HG03135 (cell line): ENCODE measurements around the gene ACOT6.
"Not testable (repeated sequence)": the region's sequence is repeated elsewhere in the genome, so short reads cannot be mapped to it uniquely, and the experiment has no call there.

ENCODE experiments used
- ATAC-seq: cut with Tn5 transposase; IDR thresholded peaks from one replicate; pipeline ENCODE4 v1.9.1; 2021; ENCODE audit warnings: mild to moderate bottlenecking, moderate library complexity; ENCODE audit not compliant: unreplicated experiment

The ACOT6 gene

DNA sequence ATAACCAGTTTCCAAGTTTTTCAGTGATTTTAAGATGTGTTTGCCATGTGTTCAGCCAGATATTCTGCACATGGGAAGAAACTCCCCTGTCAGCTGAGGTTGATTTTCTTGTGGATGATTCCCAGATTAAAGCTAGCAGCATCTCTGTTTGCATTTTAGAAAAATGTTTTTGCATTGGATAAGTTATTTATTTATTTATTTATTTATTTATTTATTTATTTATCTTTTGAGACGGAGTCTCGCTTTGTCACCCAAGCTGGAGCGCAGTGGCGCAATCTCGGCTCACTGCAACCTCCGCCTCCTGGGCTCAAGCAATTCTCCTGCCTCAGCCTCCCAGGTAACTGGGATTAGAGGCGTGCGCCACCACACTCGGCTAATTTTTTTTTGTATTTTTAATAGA, 17.8 kb upstream of the ACOT6 start:
- ATAC-seq: no peak

DNA sequence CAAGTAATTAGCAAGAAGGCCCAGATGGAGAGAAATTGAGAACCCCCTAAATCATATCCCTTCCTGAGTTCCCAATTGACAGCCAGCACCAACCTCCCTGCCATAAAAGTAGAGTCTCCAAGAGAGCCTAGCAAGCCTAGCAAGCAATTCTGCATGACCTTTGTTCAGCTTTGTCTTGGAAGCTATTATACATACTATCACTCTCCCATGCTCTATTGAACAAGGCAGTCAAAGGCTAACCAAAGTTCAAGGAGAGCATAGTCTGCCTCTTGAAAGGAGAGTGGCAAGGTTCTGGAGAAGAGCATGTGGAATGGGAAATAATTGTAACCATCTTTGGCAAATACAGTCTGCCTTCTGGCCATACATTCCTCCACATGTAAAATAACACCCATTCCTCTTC, 12.8 kb upstream of the ACOT6 start:
- ATAC-seq: no peak

DNA sequence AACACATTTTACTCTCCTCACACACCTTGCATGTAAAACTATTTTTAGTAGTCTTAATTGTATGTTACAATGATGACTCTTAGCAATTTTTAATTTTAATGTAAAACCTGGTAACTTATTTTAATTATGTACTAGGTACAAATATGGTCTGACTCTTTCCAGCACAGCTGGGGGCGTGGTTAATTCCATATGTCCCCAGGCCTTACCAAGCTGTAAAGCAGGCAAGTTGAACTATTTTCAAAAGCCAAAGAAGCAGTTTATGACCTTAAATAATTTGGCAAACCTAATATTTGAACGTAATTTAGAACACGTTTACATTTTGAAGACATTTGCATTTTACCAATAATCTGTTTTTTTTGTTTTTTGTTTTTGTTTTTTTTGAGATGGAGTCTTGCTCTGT, 9.3 kb upstream of the ACOT6 start:
- no peak for ATAC-seq

DNA sequence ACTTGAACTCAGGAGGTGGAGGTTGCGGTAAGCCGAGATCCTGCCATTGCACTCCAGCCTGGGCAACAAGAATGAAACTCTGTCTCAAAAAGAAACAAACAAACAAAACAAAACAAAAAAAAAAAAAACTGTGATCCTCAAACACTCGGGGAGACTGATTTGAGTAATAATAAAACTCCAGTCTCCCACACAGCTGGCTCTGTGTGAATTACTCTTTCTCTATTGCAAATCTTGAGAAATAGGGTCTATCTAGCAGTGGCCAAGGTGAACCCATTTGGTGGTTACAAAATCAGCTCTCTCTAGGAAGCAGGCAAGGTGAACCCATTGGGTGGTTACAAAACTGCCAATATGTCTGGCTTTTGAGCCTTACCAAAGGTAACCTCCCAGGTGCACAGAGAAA, 6.0 kb upstream of the ACOT6 start:
- ATAC-seq: no peak

DNA sequence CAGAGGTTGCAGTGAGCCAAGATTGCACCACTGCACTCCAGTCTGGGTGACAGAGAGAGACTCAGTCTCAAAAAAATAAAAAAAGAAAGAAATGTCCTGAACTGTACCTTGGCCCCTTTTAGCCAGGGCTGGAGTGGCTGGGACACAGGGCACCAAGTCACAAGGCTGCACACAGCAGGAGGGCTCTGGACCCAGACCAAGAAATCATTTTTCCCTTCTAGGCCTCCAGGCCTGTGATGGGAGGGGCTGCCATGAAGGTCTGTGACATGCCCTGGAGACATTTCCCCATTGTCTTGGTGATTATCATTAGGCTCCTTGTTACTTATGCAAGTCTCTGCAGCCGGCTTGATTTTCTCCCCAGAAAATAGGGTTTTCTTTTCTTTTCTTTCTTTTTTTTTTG, 5.1 kb upstream of the ACOT6 start:
- ATAC-seq: no peak

DNA sequence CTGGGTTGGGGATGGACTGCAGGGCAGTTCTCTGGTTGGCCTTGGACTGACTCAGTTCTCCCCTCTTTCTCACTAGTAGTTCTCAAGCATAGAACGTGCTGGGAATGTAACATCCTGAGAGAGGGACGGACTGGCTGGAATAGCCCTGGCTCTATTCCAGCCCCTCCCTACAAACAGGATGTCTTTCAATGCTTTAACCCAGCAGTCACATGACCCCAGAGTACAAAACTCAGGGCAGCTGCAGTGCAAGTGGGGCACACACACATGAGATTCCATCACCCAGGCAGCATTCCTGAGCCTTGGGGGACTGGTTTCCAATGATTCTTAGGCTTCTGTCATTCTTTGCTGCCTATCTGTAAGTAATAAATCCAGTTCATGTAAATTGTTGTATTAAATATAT, 1.6 kb upstream of the ACOT6 start:
- no peak for ATAC-seq

DNA sequence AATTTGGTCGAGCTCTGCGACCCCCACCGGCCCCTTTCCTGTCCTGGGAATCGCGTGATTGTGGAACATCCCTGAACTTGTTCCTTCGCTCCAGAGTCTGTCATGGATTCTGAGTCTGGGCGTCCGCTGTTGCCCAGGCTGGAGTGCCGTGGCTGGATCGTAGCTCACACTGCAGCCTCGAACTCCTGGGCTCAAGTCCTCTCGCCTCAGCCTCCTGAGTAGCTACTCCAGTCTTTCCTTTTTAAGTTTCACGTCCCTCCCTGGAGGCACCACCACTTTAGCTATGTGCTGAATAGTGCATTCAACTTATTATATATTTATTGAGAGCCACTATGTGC, 698 bp downstream of the ACOT6 start:
- ATAC-seq: peak; percentile 9

DNA sequence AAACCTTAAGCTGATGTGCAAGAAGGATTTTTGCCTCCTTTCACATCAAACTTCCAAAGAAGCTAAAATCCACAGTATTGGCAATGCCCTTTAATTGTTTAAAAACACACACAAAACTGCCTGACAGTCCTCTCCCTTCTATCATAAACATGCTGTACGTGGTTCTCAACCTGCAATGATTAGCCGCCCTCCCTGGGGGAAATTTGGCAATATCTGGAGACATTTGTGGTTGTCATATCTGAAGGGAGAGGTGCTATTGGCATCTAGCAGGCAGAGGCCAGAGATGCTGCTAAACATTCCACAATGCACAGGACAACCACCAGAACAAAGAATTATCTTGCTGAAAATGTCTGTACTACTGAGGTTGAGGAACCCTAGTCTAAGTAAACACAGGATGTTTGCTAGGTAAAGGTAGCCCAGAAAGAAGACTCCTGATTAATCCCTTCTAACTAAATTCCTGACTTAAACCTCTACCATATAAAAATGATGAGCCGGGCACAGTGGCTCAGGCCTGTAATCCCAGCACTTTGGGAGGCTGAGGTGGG, 1.2 kb downstream of the ACOT6 start:
- no peak for ATAC-seq

DNA sequence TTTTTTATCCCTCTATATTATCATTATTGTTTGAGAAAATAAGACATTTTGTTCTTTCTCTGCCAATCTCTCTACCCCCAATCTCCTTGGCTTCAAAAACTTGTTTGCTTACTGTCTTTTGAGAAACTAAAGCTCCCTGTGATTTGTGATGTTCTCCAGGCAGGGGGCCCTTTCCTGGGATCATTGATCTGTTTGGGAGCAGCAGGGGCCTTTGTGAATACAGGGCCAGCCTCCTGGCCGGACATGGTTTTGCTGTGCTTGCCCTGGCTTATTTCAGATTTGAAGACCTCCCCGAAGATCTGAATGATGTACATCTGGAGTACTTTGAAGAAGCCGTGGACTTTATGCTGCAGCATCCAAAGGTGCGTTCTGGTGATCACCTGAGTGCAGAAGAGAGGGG, 4.5 kb downstream of the ACOT6 start:
- no peak for ATAC-seq

DNA sequence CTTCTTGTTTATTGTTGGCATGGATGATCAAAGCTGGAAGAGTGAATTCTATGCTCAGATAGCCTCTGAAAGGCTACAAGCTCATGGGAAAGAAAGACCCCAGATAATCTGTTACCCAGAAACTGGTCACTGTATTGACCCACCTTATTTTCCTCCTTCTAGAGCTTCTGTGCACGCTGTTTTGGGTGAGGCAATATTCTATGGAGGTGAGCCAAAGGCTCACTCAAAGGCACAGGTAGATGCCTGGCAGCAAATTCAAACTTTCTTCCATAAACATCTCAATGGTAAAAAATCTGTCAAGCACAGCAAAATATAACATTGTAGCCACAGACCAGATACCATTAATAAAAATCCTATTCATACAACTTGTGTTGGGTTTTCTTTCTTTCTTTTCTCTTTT, 7.2 kb downstream of the ACOT6 start:
- no peak for ATAC-seq

DNA sequence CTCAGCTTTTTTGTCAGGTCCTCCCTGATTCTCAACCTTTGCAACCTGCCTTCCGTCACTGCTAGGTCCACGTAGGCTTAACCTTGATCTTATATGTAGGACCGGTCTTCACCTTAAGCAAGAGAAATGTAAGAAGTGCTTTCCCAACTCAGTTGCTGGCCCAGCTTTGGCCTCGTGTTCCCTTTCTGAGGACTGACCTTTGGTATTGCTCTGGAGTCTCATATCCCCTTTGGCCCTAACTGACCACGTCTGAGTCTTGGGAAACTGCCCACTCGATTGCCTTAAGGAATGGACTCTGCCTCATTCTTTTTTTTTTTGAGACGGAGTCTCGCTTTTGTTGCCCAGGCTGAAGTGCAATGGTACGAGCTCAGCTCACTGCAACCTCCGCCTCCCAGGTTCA, 8.0 kb downstream of the ACOT6 start:
- no peak for ATAC-seq

DNA sequence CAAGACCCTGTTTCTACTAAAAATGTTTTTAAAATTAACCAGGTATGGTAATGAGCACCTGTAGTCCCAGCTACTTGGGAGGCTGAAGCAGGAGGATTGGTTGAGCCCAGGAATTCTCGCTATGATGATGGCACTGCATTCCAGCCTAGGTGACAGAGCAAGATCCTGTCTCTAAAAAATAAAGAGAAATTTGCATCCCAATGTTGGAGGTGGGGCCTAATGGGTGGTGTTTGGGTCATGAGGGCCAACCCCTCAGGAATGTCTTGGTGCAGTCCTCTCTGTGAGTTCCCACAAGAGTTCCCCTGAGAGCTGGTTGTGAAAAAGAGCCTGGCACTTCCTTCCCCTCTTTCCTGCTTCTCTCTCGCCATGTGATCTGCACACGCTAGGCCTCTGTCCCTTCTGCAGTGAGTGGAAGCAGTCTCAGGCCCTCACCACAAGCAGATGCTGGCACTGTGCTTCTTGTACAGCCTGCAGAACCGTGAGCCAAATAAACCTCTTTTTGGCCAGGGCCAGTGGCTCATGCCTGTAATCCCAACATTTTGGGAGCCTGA, 11.3 kb downstream of the ACOT6 start:
- ATAC-seq: no peak

DNA sequence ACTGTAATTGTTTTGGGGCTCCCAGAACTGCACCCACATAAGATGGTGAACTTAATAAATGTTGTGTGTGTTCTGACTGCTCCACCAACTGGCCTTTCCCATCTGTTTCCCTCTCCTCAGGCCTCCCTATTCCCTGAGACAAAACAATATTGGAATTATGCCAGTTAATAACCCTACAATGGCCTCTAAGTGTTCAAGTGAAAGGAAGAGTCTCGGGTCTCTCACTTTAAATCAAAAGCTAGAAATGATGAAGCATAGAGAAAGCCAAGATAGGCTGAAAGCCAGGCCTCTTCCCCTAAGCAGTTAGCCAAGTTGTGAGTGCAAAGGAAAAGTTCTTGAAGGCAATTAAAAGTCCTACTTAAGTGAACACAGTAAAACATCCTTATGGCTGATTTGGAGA, 13.4 kb downstream of the ACOT6 start:
- no peak for ATAC-seq

DNA sequence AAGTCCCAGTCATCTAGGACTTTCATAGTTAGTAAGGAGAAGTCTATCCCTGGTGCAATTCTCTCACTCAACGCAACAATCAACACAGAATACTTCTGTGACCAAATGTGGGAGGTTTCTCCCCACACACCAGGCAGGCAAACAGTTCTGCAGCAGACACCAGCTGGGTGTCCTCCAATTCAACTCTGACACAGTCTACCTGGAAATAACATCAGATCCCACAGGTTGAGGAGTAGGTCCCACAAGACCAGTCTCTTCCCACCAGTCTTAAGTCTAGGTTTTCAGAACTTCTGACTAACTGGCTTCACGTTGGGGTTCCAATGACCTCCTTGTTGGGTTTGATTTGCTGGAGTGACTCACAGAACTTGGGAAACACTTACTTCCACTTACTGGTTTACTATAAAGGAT, 14.8 kb downstream of the ACOT6 start:
- ATAC-seq: no peak

DNA sequence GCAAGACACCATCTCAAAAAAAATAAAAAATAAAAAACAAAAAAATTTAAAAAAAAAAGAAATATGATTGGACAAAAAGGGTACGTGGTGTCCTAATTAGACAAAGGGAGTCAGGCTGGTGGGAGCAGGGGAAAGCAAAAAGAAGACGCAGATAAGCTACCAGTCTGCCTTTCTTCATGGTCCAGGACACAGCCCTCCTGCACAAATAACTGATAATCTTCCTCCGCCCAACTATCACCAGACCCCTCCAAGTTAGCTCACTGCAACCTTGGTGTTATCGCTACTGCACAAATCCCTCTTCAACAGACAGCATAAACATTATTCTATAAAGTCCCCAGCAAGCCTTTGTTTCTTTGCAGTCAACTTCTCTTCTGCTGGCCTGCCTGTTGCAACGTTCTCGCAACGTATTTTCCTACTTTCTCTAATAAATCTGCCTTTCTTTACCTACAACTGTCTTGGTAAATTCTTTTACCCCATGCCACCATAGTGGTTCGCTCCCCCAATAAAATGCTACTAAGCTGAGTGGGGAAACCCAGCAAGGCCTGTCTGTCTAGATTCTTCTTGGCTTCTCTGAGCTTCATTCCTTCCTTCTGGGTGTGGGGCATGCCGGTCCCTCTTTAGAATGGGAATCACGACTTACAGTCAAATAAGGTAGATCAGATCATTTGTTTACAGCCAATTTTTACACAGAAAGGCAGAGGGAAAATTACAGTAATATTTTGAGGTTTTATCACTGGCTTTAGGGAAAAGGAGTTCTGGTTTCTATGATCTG, 17.9 kb downstream of the ACOT6 start:
- no peak for ATAC-seq

DNA sequence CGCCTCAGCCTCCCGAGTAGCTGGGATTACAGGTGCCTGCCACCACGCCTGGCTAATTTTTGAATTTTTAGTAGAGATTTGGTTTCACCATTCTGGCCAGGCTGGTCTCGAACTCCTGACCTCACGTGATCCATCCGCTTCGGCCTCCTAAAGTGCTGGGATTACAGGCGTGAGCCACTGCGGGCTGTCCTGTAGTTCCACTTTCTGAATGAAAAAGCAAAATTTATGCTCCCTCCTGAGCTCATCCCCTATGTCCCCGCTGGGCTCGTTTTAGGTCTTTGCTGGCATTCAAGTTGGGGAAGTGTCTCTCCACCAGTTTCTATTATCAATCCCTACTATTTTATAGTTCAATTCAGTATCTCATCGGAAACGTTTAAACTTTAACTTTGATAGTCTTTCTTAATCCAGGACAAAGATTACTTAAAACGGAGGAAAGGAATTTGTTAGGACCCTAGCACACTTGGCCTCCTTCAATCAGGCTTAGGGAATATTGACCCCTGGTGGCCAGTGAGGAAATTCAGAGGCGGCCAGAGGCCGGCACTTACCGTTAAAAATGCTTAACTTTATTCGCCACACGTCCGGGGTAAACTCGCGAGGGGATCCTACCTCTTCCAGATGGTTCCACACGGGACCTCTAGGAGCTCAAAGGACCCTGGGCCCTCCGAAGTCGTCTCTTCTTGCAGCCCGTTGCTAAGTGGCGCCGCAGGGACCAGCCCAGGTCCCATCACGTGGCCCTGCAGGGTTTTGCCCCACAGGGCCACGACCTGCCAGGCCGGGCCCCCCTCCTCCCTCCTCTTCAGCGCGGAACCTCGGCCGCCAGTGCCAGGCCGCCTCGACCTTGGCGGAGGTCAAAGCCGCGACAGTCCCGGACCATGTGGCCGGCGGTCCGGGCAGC, 21.0 kb downstream of the ACOT6 start:
- no peak for ATAC-seq

DNA sequence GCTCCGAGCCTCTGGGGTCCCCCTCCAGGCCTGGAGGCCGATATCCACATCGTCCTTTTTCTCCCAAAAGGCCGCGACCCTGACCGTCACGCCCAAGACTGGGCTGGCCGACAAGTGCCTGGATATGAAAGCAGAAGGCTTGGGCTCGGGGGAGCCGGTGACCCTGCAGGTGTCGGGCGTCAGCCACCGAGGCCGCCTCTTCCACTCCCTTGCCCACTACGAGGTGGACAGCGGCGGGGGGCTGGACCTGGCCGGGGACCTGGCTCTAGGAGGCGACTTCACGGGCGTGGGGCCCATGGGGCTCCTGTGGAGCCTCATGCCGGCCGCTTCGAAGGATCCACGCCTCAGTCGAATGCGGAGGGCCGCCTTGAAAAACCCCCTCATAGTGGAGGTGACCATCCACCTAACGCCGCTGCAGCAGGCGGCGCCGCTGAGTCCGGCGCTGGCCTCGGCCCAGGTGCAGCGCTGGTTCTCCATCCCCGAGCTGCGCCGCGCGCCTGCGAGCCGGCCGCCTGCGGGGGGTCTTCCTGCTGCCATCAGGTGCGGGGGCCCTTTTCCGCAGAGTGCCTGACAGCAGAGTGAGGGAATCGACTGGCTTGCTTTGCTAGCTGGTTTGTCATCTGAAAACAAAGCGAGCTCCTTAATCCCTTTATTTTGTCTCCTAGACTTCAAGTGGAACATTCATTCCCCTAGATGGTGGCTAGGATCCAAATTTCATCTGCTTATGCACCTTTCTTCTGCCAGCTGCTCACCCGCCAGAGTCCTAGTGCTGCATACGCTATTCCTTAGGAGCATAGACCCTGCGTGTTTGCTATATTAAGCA, 21.9 kb downstream of the ACOT6 start:
- ATAC-seq: no peak

DNA sequence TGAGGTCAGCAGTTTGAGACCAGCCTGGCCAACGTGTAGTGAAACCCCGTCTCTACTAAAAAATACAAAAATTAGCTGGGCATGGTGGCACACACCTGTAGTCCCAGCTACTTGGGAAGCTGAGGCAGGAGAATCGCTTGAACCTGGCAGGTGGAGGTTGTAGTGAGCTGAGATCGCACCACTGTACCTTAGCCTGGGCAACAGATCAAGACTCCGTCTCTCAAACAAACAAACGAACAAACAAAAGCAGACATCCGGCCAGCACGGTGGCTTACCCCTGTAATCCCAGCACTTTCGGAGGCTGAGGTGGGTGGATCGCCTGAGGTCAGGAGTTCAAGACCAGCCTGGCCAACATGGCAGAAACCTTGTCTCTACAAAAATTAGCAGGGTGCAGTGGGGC, 24.0 kb downstream of the ACOT6 start:
- ATAC-seq: not testable (repeated sequence)

DNA sequence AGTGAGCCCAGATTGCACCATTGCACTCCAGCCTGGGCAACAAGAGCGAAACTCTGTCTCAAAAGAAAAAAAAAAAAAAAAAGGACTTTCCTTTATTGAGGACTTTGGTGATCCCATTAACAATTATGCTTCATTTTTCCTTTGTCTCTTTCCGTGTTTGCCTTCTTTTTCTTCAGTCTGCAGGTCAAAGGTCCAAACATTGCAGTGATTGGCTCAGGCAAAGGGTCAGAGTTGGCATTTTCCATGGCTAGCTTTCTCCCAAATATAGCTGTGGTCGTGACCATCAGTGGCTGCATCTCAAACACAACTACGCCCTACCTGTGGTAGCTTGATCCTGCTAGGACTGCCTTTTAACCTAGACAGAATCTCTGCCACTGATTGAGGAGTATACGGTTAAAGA, 25.5 kb downstream of the ACOT6 start:
- ATAC-seq: no peak

DNA sequence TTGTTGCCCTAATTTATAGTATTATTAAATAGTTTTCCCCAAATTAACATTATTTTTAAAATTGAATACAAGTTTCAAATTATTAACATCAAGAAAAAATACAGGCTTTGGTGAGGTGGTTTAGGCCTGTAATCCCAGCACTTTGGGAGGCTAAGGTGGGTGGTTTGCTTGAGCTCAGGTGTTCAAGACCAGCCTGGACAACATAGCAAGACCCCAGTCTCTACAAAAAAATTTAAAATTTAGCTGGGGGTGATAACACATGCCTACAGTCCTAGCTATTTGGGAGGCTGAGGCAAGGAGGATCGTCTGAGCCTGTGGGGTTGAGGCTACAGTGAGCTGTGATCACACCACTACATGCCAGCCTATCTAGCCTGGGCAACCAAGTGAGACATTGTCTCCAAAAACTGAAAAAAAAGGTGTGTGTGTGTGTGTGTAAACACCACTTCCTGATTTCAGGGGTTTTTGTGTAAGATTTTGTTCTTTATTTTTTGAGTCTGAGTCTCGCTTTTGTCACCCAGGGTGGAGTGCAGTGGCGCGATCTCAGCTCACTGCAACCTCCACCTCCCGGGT, 28.6 kb downstream of the ACOT6 start:
- no peak for ATAC-seq
